NCI-H1436 treated with DMSO at 0.1 percent for 48 hours (cell line): ENCODE measurements around the gene BFSP2.

Source experiments
- DNase-seq: peaks from one replicate; lab custom pipeline; 2025; lab: John Stamatoyannopoulos, UW

The BFSP2 gene

GRCh38 chr3:133383741-133384140, 16.1 kb upstream of the BFSP2 start:
- DNase-seq = no peak

- DNase-seq = peak; percentile 11
Observed at GRCh38 chr3:133384331-133385027, 15.4 kb upstream of the BFSP2 start.

GRCh38 chr3:133386876-133387275, 13.0 kb upstream of the BFSP2 start:
- DNase-seq = no peak

GRCh38 chr3:133387341-133387740, 12.5 kb upstream of the BFSP2 start:
- no peak for DNase-seq

- no peak for DNase-seq
Observed at GRCh38 chr3:133388696-133389395, 11.0 kb upstream of the BFSP2 start.

- no peak for DNase-seq
Observed at GRCh38 chr3:133390715-133391114, 9.1 kb upstream of the BFSP2 start.

- no peak for DNase-seq
Observed at GRCh38 chr3:133393204-133393603, 6.7 kb upstream of the BFSP2 start.

- DNase-seq = no peak
Observed at GRCh38 chr3:133393691-133394474, 6.0 kb upstream of the BFSP2 start.

GRCh38 chr3:133394561-133395311, 5.1 kb upstream of the BFSP2 start:
- DNase-seq = no peak

GRCh38 chr3:133396906-133397305, 3.0 kb upstream of the BFSP2 start:
- DNase-seq = no peak

GRCh38 chr3:133401374-133402135, 1.7 kb downstream of the BFSP2 start:
- no peak for DNase-seq

- DNase-seq = no peak
Observed at GRCh38 chr3:133404920-133405319, 5.1 kb downstream of the BFSP2 start.

GRCh38 chr3:133408366-133408765, 8.5 kb downstream of the BFSP2 start:
- DNase-seq = no peak

GRCh38 chr3:133408961-133409360, 9.1 kb downstream of the BFSP2 start:
- DNase-seq = no peak

- no peak for DNase-seq
Observed at GRCh38 chr3:133410191-133410892, 10.5 kb downstream of the BFSP2 start.

GRCh38 chr3:133412183-133413132, 12.6 kb downstream of the BFSP2 start:
- DNase-seq = no peak

GRCh38 chr3:133413161-133414020, 13.5 kb downstream of the BFSP2 start:
- DNase-seq = peak; percentile 27

GRCh38 chr3:133414021-133414392, 14.2 kb downstream of the BFSP2 start:
- DNase-seq = no peak

GRCh38 chr3:133418361-133418760, 18.5 kb downstream of the BFSP2 start:
- DNase-seq = no peak
